ENCODE results near the gene FIBCD1.
"Not testable (repeated sequence)": the region's sequence is repeated elsewhere in the genome, so short reads cannot be mapped to it uniquely, and the experiment has no call there.

The FIBCD1 gene

GRCh38 chr9:130957451-130958203, 18.6 kb upstream of the FIBCD1 start:
- no peak for TF ChIP-seq CTCF (conservative IDR thresholded peaks at IDR 0.05)
- no peak overlapping the region for H3K27ac ChIP-seq

- H3K27ac ChIP-seq = no peak overlapping the region
- no peak for TF ChIP-seq ZFX (IDR thresholded peaks at IDR 0.05)
- no peak for TF ChIP-seq CTCF (conservative IDR thresholded peaks at IDR 0.05)
These were observed 17.8 kb upstream of the FIBCD1 start for GRCh38 chr9:130956636-130957450.

- no peak for TF ChIP-seq ZFX (IDR thresholded peaks at IDR 0.05)
- TF ChIP-seq CTCF (conservative IDR thresholded peaks at IDR 0.05) = no peak
- no peak overlapping the region for H3K27ac ChIP-seq
These were observed 17.0 kb upstream of the FIBCD1 start for GRCh38 chr9:130955947-130956621.

- not testable (repeated sequence) for H3K27ac ChIP-seq
These were observed 15.9 kb upstream of the FIBCD1 start for GRCh38 chr9:130954925-130955324.

- TF ChIP-seq CTCF (conservative IDR thresholded peaks at IDR 0.05) = no peak
- no peak for TF ChIP-seq ZFX (IDR thresholded peaks at IDR 0.05)
- no peak overlapping the region for H3K27ac ChIP-seq
These were observed 15.3 kb upstream of the FIBCD1 start for GRCh38 chr9:130954317-130954716.

GRCh38 chr9:130952065-130952762, 13.2 kb upstream of the FIBCD1 start:
- no peak for TF ChIP-seq ZFX (IDR thresholded peaks at IDR 0.05)
- no peak for TF ChIP-seq CTCF (conservative IDR thresholded peaks at IDR 0.05)
- H3K27ac ChIP-seq = no peak overlapping the region

- TF ChIP-seq CTCF (conservative IDR thresholded peaks at IDR 0.05) (no peak), ZFX (IDR thresholded peaks at IDR 0.05) (no peak)
These were observed 10.9 kb upstream of the FIBCD1 start for GRCh38 chr9:130950039-130950311.

More at GRCh38 chr9:130950039-130950311, 10.9 kb upstream of the FIBCD1 start:
- no peak overlapping the region for H3K27ac ChIP-seq

Measured in C4-2B (cell line).